Testis (tissue), 2 donors: ENCODE measurements around the gene FRS2.

Experiments
- POLR2A ChIP-seq: fragments of 450-650 bp; IDR thresholded peaks from one replicate; pipeline ENCODE4 v1.6.1; 2017; ENCODE audit warnings: antibody characterized with exemption, mild to moderate bottlenecking, moderate library complexity
- TF ChIP-seq, protein P1 (sequence below), 3 experiments: fragments of 450-650 bp in 2 of 3; fragments of 200-600 bp in 1 of 3; sonication (generic) in 1 of 3; IDR thresholded peaks; one replicate each; pipeline ENCODE4 v1.5.1; 2016 to 2019; ENCODE audit warnings: antibody characterized with exemption in 3 of 3, mild to moderate bottlenecking in 2 of 3, moderate library complexity in 1 of 3

DNA sequence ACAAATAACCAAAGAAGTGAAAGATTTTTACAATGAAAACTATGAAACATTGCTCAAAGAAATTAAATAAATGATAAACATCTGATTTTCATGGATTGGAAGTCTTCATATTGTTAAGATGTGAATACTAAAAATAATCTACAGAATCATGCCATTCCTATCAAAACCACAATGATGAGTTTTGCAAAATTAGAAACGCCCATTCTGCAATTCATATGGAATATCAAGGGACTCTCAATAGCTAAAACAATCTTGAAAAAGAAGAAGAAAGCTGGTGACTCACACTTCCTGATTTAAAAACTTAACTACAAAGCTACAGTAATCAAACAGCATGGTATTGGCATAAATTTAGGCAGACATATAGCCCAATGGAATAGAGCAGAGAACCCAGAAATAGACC, 74.9 kb downstream of the FRS2 start:
- TF ChIP-seq, protein P1, sequence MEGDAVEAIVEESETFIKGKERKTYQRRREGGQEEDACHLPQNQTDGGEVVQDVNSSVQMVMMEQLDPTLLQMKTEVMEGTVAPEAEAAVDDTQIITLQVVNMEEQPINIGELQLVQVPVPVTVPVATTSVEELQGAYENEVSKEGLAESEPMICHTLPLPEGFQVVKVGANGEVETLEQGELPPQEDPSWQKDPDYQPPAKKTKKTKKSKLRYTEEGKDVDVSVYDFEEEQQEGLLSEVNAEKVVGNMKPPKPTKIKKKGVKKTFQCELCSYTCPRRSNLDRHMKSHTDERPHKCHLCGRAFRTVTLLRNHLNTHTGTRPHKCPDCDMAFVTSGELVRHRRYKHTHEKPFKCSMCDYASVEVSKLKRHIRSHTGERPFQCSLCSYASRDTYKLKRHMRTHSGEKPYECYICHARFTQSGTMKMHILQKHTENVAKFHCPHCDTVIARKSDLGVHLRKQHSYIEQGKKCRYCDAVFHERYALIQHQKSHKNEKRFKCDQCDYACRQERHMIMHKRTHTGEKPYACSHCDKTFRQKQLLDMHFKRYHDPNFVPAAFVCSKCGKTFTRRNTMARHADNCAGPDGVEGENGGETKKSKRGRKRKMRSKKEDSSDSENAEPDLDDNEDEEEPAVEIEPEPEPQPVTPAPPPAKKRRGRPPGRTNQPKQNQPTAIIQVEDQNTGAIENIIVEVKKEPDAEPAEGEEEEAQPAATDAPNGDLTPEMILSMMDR (IDR thresholded peaks at IDR 0.05): no peak
- no peak for TF ChIP-seq POLR2A
